AG04450 (cell line): ENCODE data around the gene PPDPF. TPM values are rescaled to one million over a fixed set of nuclear protein-coding genes. Genes with fewer than 3 reads are reported as not detected.
A peak's percentile ranks its signal among the peaks of the same experiment; 100 is the strongest.

ENCODE experiments used
- CTCF ChIA-PET: fragments of 300-600, 350-600 bp; formaldehyde crosslinking; extraction: SDS; loops from one replicate; lab custom pipeline; 2022; ENCODE audit warnings: antibody characterized with exemption, inconsistent platforms; lab: Charles Lee
- POLR2A ChIA-PET: fragments of 350-600 bp; formaldehyde crosslinking; extraction: SDS; loops from one replicate; lab custom pipeline; 2021; ENCODE audit warnings: antibody characterized with exemption, inconsistent platforms; lab: Yijun Ruan, JAX
- DNase-seq: peaks from one replicate; pipeline ENCODE4 v3.0.0-alpha.2; 2011; ENCODE audit warnings: low read depth, low spot score
- H3K27ac ChIP-seq: one replicate; pipeline ENCODE4 v1.5.1; 2012; ENCODE audit warnings: low read depth, low read length, control low read depth
- H3K27me3 ChIP-seq: one replicate; pipeline ENCODE4 v1.6.0; 2012; ENCODE audit warnings: low read length; ENCODE audit not compliant: control insufficient read depth, insufficient read depth
- H3K4me3 ChIP-seq: 2 replicates; pipeline ENCODE4 v1.5.1; 2011; ENCODE audit warnings: mild to moderate bottlenecking, low read depth, low read length, control low read depth
- H3K9me3 ChIP-seq: 2 replicates; pipeline ENCODE4 v1.5.1; 2012; ENCODE audit warnings: low read length; ENCODE audit not compliant: control insufficient read depth, insufficient read depth
- CTCF ChIP-seq: IDR thresholded peaks from 2 replicates; pipeline ENCODE4 v1.5.1; 2011; ENCODE audit warnings: low read depth, low read length, control low read depth, inconsistent platforms
- polyA plus RNA-seq: library from polyadenylated mRNA; depleted of rRNA; stranded (reverse); fragments of >200 nt; gene quantifications from 2 replicates; pipeline ENCODE4 v1.2.3, GENCODE V29; 2011

PPDPF gene
- polyA plus RNA-seq, 1 experiment, result 13.5 TPM

GRCh38 chr20:63520934-63521601 lies 503 bp downstream of the PPDPF start:
- CTCF ChIA-PET, result interaction anchor here (0.5 to 1.3 kb wide), 5 partner anchors 16 to 598 kb away, joined by 3 to 5 read pairs (median 3); partner anchors contain the start of gene PTK6
- no peak for TF ChIP-seq CTCF
- Histone ChIP-seq H3K4me3 (peak overlapping the region; percentile 88), H3K9me3 (peaks cover 8% of the 10 kb centered on the region), H3K27ac (no peak overlapping the region), H3K27me3 (no peaks in the 10 kb centered on the region)
- POLR2A ChIA-PET, result interaction anchor here (0.5 to 2.9 kb wide), 21 partner anchors 8 to 518 kb away, joined by 3 to 18 read pairs (median 4); partner anchors contain the start of genes ARFGAP1, ARFRP1, HELZ2 and PTK6
- no peak for DNase-seq

GRCh38 chr20:63521602-63522001 lies 1.0 kb downstream of the PPDPF start:
- peak overlapping the region; percentile 88 for H3K4me3 ChIP-seq
- H3K27ac ChIP-seq, result no peak overlapping the region
- TF ChIP-seq CTCF, result no peak
- no peaks in the 10 kb centered on the region for H3K27me3 ChIP-seq
- H3K9me3 ChIP-seq, result peaks cover 8% of the 10 kb centered on the region
- ChIA-PET POLR2A (interaction anchor here (0.5 to 2.9 kb wide), 19 partner anchors 9 to 351 kb away, joined by 3 to 18 read pairs (median 4); partner anchors contain the start of genes ARFGAP1, ARFRP1, HELZ2 and PTK6), CTCF (interaction anchor here (0.7 to 1.1 kb wide), 3 partner anchors 16 to 34 kb away, joined by 3 read pairs; partner anchors contain the start of gene PTK6)
- no peak for DNase-seq

GRCh38 chr20:63522091-63522868 lies 1.7 kb downstream of the PPDPF start:
- ChIA-PET POLR2A (interaction anchor here (2.1 to 2.9 kb wide), 2 partner anchors 8 to 16 kb away, joined by 12 to 18 read pairs; partner anchors contain the start of gene PTK6), CTCF (interaction anchor here (1.0 to 1.3 kb wide), 2 partner anchors 26 kb away, joined by 3 to 4 read pairs; no protein-coding TSS in a partner anchor)
- H3K27ac ChIP-seq, result no peak overlapping the region
- H3K9me3 ChIP-seq, result peaks cover 8% of the 10 kb centered on the region
- no peak for TF ChIP-seq CTCF
- DNase-seq, result no peak
- peak overlapping the region; percentile 88 for H3K4me3 ChIP-seq
- no peaks in the 10 kb centered on the region for H3K27me3 ChIP-seq

DNA sequence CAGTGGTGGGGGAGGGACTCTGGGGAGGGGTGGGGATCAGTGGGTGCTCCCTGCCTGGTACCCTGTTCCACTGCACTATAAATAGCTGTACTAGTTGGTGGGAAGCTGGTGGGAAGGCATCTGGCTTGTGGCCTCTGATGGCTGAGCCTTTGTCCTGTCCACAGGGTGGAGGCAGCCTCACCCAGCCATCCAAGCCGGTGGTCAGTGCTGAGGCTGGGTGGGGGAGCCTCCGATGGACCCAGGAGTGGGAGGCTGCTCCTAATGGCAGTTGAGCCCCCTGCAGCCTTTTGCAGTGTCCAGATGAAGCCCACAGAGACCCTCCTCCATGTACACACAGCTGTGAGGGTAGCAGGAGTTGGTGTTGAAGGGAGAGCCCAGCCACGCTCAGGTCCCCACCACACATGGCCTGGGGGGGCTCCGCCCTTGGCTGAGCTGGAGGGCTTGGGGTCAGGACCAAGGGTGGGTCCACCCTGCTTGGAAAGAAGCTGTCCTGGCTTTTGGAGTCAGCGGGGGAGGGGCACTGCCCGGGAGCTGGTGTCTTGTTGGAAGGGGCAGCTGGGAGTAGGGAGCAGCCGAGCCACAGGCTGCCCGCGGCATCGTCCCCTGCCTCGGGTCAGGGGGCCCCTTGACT lies 2.5 kb downstream of the PPDPF start:
- no peak for TF ChIP-seq CTCF
- no peak overlapping the region for H3K27ac ChIP-seq
- peaks cover 8% of the 10 kb centered on the region for H3K9me3 ChIP-seq
- ChIA-PET CTCF (interaction anchor here (1.3 kb wide), 1 partner anchor 27 kb away, joined by 4 read pairs; no protein-coding TSS in a partner anchor), POLR2A (no interaction called here)
- no peak for DNase-seq
- H3K27me3 ChIP-seq, result no peaks in the 10 kb centered on the region
- peak overlapping the region; percentile 88 for H3K4me3 ChIP-seq
